B cell (primary cell): ENCODE data around the gene TNPO3.

Source experiments
- CTCF ChIP-seq: fragments of 200-600 bp; IDR thresholded peaks from one replicate; pipeline ENCODE4 v1.8.0; 2022; ENCODE audit warnings: antibody characterized with exemption, mild to moderate bottlenecking
- EZH2 ChIP-seq: IDR thresholded peaks from 2 replicates; pipeline ENCODE4 v1.6.1; 2012; ENCODE audit warnings: borderline replicate concordance, low read depth, mild to moderate bottlenecking, moderate library complexity, low read length; ENCODE audit not compliant: insufficient read depth, poor library complexity, severe bottlenecking

GRCh38 chr7:129054438-129055293, at the start of gene TNPO3:
- TF ChIP-seq CTCF (no peak), EZH2 (no peak)
